Keratinocyte (primary cell): ENCODE results near the gene HOXB7. TPM values are rescaled to one million over a fixed set of nuclear protein-coding genes. Genes with fewer than 3 reads are reported as not detected.

Source experiments
- DNase-seq: peaks from one replicate; pipeline ENCODE4 v3.0.0-alpha.2; 2011; ENCODE audit warnings: low read depth, missing footprints, low spot score
- FAIRE-seq: peaks from 2 replicates; lab custom pipeline; 2011; peaks lifted over from hg19 to GRCh38; lab: Jason Lieb, UNC
- H2AFZ ChIP-seq: 2 replicates; pipeline ENCODE4 v1.6.0; 2012; ENCODE audit warnings: low read length, control low read depth, inconsistent platforms; ENCODE audit not compliant: control insufficient read depth
- H3K27ac ChIP-seq: 2 replicates; pipeline ENCODE4 v1.5.1; 2011; ENCODE audit warnings: low read length; ENCODE audit not compliant: control insufficient read depth, insufficient read depth
- H3K27me3 ChIP-seq: 3 replicates; pipeline ENCODE4 v1.6.0; 2011; ENCODE audit warnings: low read length; ENCODE audit not compliant: control insufficient read depth, insufficient read depth; ENCODE audit errors: extremely low read depth
- H3K36me3 ChIP-seq, 2 experiments: 2 replicates in 1 of 2; 3 replicates in 1 of 2; pipeline ENCODE4 v1.5.1; 2011; ENCODE audit warnings: low read length in 2 of 2, mild to moderate bottlenecking in 1 of 2; ENCODE audit not compliant: control insufficient read depth in 2 of 2, insufficient read depth in 2 of 2; ENCODE audit errors: extremely low read depth in 1 of 2
- H3K4me1 ChIP-seq: 3 replicates; pipeline ENCODE4 v1.5.1; 2011; ENCODE audit warnings: low read length; ENCODE audit not compliant: control insufficient read depth, insufficient read depth; ENCODE audit errors: extremely low read depth
- H3K4me2 ChIP-seq: 3 replicates; pipeline ENCODE4 v1.6.0; 2011; ENCODE audit warnings: low read depth, low read length; ENCODE audit not compliant: control insufficient read depth, insufficient read depth; ENCODE audit errors: extremely low read depth
- H3K4me3 ChIP-seq, 3 experiments: fragments of 200-600 bp in 1 of 3; sonication (generic) in 1 of 3; 2 replicates in 2 of 3; 3 replicates in 1 of 3; pipeline ENCODE4 v1.5.1; 2011 to 2016; ENCODE audit warnings: low read length in 3 of 3, mild to moderate bottlenecking in 3 of 3, control low read depth in 2 of 3, inconsistent platforms in 1 of 3, low read depth in 1 of 3, mixed read lengths in 1 of 3, mixed run types in 1 of 3, moderate library complexity in 1 of 3; ENCODE audit not compliant: control insufficient read depth in 2 of 3, insufficient read depth in 2 of 3; ENCODE audit errors: extremely low read depth in 1 of 3
- H3K79me2 ChIP-seq: 2 replicates; pipeline ENCODE4 v1.6.0; 2012; ENCODE audit warnings: low read length; ENCODE audit not compliant: control insufficient read depth, insufficient read depth
- H3K9ac ChIP-seq: 3 replicates; pipeline ENCODE4 v1.6.0; 2011; ENCODE audit warnings: low read length; ENCODE audit not compliant: control insufficient read depth, insufficient read depth; ENCODE audit errors: extremely low read depth
- H3K9me1 ChIP-seq: 3 replicates; pipeline ENCODE4 v1.6.0; 2011; ENCODE audit warnings: low read length; ENCODE audit not compliant: control insufficient read depth, insufficient read depth; ENCODE audit errors: extremely low read depth
- H3K9me3 ChIP-seq: 2 replicates; pipeline ENCODE4 v1.5.1; 2012; ENCODE audit warnings: low read depth, low read length; ENCODE audit not compliant: control insufficient read depth
- H4K20me1 ChIP-seq: 3 replicates; pipeline ENCODE4 v1.6.0; 2011; ENCODE audit warnings: low read length; ENCODE audit not compliant: control insufficient read depth, insufficient read depth; ENCODE audit errors: extremely low read depth
- CTCF ChIP-seq, 3 experiments: IDR thresholded peaks in 1 of 3; conservative IDR thresholded peaks in 1 of 3; optimal IDR thresholded peaks in 1 of 3; 2 replicates in 2 of 3; 3 replicates in 1 of 3; pipeline versions ENCODE3 to v1.5.1; 2011; ENCODE audit warnings: low read length in 3 of 3, mild to moderate bottlenecking in 3 of 3, moderate library complexity in 2 of 3, control low read depth in 1 of 3, inconsistent platforms in 1 of 3; ENCODE audit not compliant: insufficient read depth in 2 of 3; ENCODE audit errors: extremely low read depth in 1 of 3
- EZH2 ChIP-seq: IDR thresholded peaks from one replicate; pipeline ENCODE4 v1.6.1; 2012; ENCODE audit warnings: inconsistent platforms, mild to moderate bottlenecking, low read length, moderate library complexity
- dilution Hi-C: fragments of 300-500 bp; cut with MboI; formaldehyde crosslinking; loops from one replicate; pipeline ENCODE4 v1.7.0; 2020; ENCODE audit warnings: low sequenced_read_pairs; ENCODE audit not compliant: extremely low pct_ligation_motif_present
- polyA plus RNA-seq, 5 experiments: library from polyadenylated mRNA; depleted of rRNA in 3 of 5; stranded (reverse) in 3 of 5; stranded (forward) in 1 of 5; unstranded in 1 of 5; fragments of >200 nt; gene quantifications; 1 replicate in 1 of 5; 2 replicates in 3 of 5; 3 replicates in 1 of 5; pipeline versions ENCODE4 v1.2.1 to v1.2.3, GENCODE V29; 2011 to 2012; ENCODE audit warnings: missing spikeins in 2 of 5, low read depth in 1 of 5, low replicate concordance in 1 of 5

HOXB7 gene
- polyA plus RNA-seq, 1 donor (not counting 4 experiments of a cell fraction or from before 2014, with no cell fraction given), result 1.0 TPM

- Histone ChIP-seq H3K27me3 (peaks cover 100% of the 10 kb centered on the region), H3K4me1 (peaks cover 3% of the 10 kb centered on the region), H3K4me3 (peak within 1 kb of the TSS; percentile 26 to 54 (median 52)), H2AFZ (no peak within 1 kb of the TSS), H4K20me1 (peaks cover 4% of the 10 kb centered on the region), H3K36me3 (no peaks in the 10 kb centered on the region), H3K9me3 (no peaks in the 10 kb centered on the region), H3K79me2 (no peaks in the 10 kb centered on the region), H3K9ac (no peak within 1 kb of the TSS), H3K4me2 (peak within 1 kb of the TSS; percentile 67), H3K9me1 (no peaks in the 10 kb centered on the region), H3K27ac (no peak within 1 kb of the TSS)
- no peak for DNase-seq
- TF ChIP-seq CTCF (optimal IDR thresholded peaks at IDR 0.05 in 1 of 3, IDR thresholded peaks at IDR 0.05 in 1 of 3, conservative IDR thresholded peaks at IDR 0.05 in 1 of 3; ENCODE audit: extremely low read depth in 1 of 3, insufficient read depth in 2 of 3, low read length in 3 of 3) (no peak), EZH2 (peak; percentile 89)
- dilution Hi-C loops, result no loop called here
- FAIRE-seq, result no peak
These were observed 15.7 kb upstream of the HOXB7 start, which contains the start of gene HOXB9 for GRCh38 chr17:48626245-48627117. TSS of gene HOXB9 (minus strand) at chr17:48626358. CDS start at chr17:48626269, 89 bp downstream.

GRCh38 chr17:48625495-48626244 lies 14.9 kb upstream of the HOXB7 start:
- no peaks in the 10 kb centered on the region for H3K36me3 ChIP-seq
- H3K27ac ChIP-seq, result no peak overlapping the region
- H3K4me2 ChIP-seq, result peak overlapping the region; percentile 67
- H3K27me3 ChIP-seq, result peaks cover 100% of the 10 kb centered on the region
- no peaks in the 10 kb centered on the region for H4K20me1 ChIP-seq
- H3K9me1 ChIP-seq, result no peaks in the 10 kb centered on the region
- peaks cover 3% of the 10 kb centered on the region for H3K4me1 ChIP-seq
- H2AFZ ChIP-seq, result no peak overlapping the region
- no peaks in the 10 kb centered on the region for H3K9me3 ChIP-seq
- dilution Hi-C loops, result no loop called here
- no peaks in the 10 kb centered on the region for H3K79me2 ChIP-seq
- FAIRE-seq (no peak), DNase-seq (no peak)
- TF ChIP-seq EZH2 (peak; percentile 85), CTCF (optimal IDR thresholded peaks at IDR 0.05 in 1 of 3, IDR thresholded peaks at IDR 0.05 in 1 of 3, conservative IDR thresholded peaks at IDR 0.05 in 1 of 3; ENCODE audit: extremely low read depth in 1 of 3, insufficient read depth in 2 of 3, low read length in 3 of 3) (no peak)
- H3K9ac ChIP-seq, result no peak overlapping the region
- peak overlapping the region; percentile 26 to 54 (median 52) for H3K4me3 ChIP-seq
